Transverse colon (tissue), 4 donors: Measurements from ENCODE around the gene KY. TPM values are rescaled to one million over a fixed set of nuclear protein-coding genes. Genes with fewer than 3 reads are reported as not detected.
A peak's percentile ranks its signal among the peaks of the same experiment; 100 is the strongest.

Source experiments
- DNase-seq: peaks from one replicate; pipeline ENCODE4 v3.0.0-alpha.2; 2019
- H3K27ac ChIP-seq, 4 donors: fragments of 200-600 bp; sonication (generic); 2 replicates each; pipeline ENCODE4 v1.5.1; 2016 to 2018; ENCODE audit warnings: inconsistent platforms in 4 of 4
- H3K27me3 ChIP-seq: fragments of 200-600 bp; sonication (generic); 2 replicates; pipeline ENCODE4 v1.5.1; 2017; ENCODE audit warnings: inconsistent platforms
- H3K36me3 ChIP-seq, 4 donors: fragments of 200-600 bp; sonication (generic); 2 replicates each; pipeline ENCODE4 v1.5.1; 2017 to 2019; ENCODE audit warnings: inconsistent platforms in 4 of 4
- H3K4me1 ChIP-seq, 4 donors: fragments of 200-600 bp; sonication (generic); 2 replicates each; pipeline ENCODE4 v1.5.1; 2017 to 2020; ENCODE audit warnings: inconsistent platforms in 4 of 4
- H3K4me3 ChIP-seq, 4 donors: fragments of 200-600 bp; sonication (generic); 1 replicate in 1 of 4; 2 replicates in 3 of 4; pipeline versions ENCODE4 v1.5.1 to v1.6.1; 2017 to 2019; ENCODE audit warnings: inconsistent platforms in 4 of 4
- H3K9me3 ChIP-seq, 2 donors: fragments of 200-600 bp; sonication (generic); 2 replicates each; pipeline ENCODE4 v1.5.1; 2017 to 2019; ENCODE audit warnings: inconsistent platforms in 2 of 2
- EP300 ChIP-seq: sonication (generic); formaldehyde crosslinking; IDR thresholded peaks from one replicate; pipeline ENCODE4 v1.6.1; 2017; ENCODE audit warnings: antibody characterized with exemption, low read depth
- POLR2A ChIP-seq: fragments of 450-650 bp; IDR thresholded peaks from one replicate; pipeline ENCODE4 v1.6.1; 2016; ENCODE audit warnings: antibody characterized with exemption, mild to moderate bottlenecking, moderate library complexity
- POLR2AphosphoS5 ChIP-seq, 3 donors: sonication (generic); formaldehyde crosslinking; IDR thresholded peaks; one replicate each; pipeline ENCODE4 v1.6.1; 2016; ENCODE audit warnings: antibody characterized with exemption in 3 of 3
- WGBS, 2 donors: methylation state at CpG; one replicate each; pipeline ENCODE4 v1.1.5; 2018; ENCODE audit warnings: low coverage in 1 of 2; 5-methylcytosine and 5-hydroxymethylcytosine counted together
- in situ Hi-C, 4 donors: fragments of 200-750 bp; cut with MboI; loops; one replicate each; pipeline versions ENCODE4 v1.15.0 to v1.15.1; 2017; ENCODE audit warnings: low sequenced_read_pairs in 3 of 4, low pct_ligation_motif_present in 1 of 4, low pct_unique_long_range_greater_than_20kb in 1 of 4
- intact Hi-C: fragments of 100-400 bp; cut with DNase I; formaldehyde crosslinking; loops from one replicate; pipeline ENCODE4 v1.15.1; 2023; ENCODE audit warnings: low total_unique reads
- total RNA-seq, 4 donors: library from RNA; depleted of rRNA; stranded (reverse); fragments of >200 nt; gene quantifications; one replicate each; pipeline ENCODE4 v1.1.0, GENCODE V29; 2016
- TF ChIP-seq, protein P1 (sequence below), 5 experiments: fragments of 200-600 bp in 3 of 5; fragments of 450-650 bp in 2 of 5; sonication (generic) in 3 of 5; IDR thresholded peaks; 1 replicate in 2 of 5; 2 replicates in 3 of 5; pipeline ENCODE4 v1.5.1; 2016 to 2017; ENCODE audit warnings: antibody characterized with exemption in 5 of 5, inconsistent platforms in 3 of 5, mild to moderate bottlenecking in 2 of 5, moderate library complexity in 1 of 5

Gene KY
- total RNA-seq, 4 donors from 2014 or later: 0.41 TPM; not detected in 3

DNA sequence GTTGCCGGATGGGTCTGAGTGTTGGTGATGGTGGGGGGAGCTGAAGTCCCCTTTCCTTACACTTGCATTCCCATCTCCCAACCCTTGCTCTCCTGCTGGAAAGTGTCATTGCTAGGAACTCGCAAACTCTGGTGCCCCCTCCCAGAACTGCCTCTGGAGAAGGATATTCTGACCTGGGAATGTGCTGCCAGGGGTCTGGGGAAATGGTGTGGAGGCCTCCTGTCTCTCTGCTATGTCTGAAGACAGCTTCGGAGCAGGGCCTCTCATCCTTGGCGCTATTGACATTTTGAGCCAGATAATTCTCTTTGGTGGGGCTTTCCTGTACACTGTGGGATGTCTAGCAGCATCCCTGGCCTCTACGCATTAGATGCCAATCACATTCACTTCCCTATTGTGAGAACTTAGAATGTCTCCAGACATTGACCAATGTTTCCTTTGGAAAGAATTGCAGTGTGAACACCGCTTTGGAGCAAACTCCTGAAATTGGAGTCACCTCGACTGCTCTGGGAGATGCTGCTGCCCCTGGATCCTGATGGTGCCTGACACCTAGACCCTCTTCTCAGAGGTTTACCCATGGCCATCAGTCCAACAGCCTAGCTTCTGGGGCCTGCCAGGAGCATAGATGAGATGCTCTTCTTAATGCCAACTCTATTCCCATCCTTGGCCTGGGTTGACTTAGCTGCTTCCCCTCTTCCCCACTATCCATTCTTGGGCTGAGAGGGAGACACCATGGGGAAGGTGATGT lies 2.2 kb upstream of the KY start:
- H3K27ac ChIP-seq: no peak overlapping the region
- 87% methylated on average over 7 of the region's 7 CpGs; no CpG with 5 or more reads in 1 of the 2 donors for WGBS, 2 donors
- peaks cover 15% of the 10 kb centered on the region for H3K27me3 ChIP-seq
- H3K36me3 ChIP-seq: no peaks in the 10 kb centered on the region
- intact Hi-C loops (no loop called here), in situ Hi-C loops (no loop called here)
- no peak for DNase-seq
- H3K4me3 ChIP-seq: no peak overlapping the region
- H3K4me1 ChIP-seq: peaks cover 0 to 15% (median 9%) of the 10 kb centered on the region in 4 donors
- TF ChIP-seq POLR2AphosphoS5 (IDR thresholded peaks at IDR 0.05) (no peak), EP300 (no peak), POLR2A (no peak)
- TF ChIP-seq, protein P1, sequence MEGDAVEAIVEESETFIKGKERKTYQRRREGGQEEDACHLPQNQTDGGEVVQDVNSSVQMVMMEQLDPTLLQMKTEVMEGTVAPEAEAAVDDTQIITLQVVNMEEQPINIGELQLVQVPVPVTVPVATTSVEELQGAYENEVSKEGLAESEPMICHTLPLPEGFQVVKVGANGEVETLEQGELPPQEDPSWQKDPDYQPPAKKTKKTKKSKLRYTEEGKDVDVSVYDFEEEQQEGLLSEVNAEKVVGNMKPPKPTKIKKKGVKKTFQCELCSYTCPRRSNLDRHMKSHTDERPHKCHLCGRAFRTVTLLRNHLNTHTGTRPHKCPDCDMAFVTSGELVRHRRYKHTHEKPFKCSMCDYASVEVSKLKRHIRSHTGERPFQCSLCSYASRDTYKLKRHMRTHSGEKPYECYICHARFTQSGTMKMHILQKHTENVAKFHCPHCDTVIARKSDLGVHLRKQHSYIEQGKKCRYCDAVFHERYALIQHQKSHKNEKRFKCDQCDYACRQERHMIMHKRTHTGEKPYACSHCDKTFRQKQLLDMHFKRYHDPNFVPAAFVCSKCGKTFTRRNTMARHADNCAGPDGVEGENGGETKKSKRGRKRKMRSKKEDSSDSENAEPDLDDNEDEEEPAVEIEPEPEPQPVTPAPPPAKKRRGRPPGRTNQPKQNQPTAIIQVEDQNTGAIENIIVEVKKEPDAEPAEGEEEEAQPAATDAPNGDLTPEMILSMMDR (IDR thresholded peaks at IDR 0.05): no peak
- no peaks in the 10 kb centered on the region for H3K9me3 ChIP-seq

DNA sequence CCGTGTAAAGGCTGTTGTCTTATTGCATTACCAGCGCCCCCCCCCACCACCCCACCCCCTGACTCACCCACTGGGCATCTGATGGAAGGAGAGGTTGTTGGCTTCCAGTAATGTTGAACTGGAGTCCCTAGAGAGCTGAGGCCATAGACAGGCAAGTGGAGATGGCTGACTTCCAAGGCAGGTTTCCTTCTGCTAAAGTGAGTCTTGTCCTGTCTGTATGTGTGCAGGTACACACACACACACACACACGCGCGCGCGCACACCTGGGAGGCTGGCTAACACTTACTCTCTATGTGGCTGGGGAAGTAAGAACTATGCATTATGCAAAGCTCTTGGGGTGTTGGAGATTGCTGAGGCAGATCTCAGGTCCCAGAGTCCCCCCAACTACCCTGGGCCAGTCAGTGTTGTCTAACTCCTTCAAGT lies 1.6 kb upstream of the KY start:
- in situ Hi-C loops (no loop called here), intact Hi-C loops (no loop called here)
- peaks cover 15% of the 10 kb centered on the region for H3K27me3 ChIP-seq
- no peak for DNase-seq
- H3K27ac ChIP-seq: peak overlapping the region in 1 of 4 donors; percentile 47
- H3K9me3 ChIP-seq: no peaks in the 10 kb centered on the region
- no peaks in the 10 kb centered on the region for H3K36me3 ChIP-seq
- WGBS, 2 donors: 60 to 77% methylated on average over 5 to 7 of the region's 7 CpGs
- TF ChIP-seq EP300 (no peak), POLR2A (no peak), POLR2AphosphoS5 (IDR thresholded peaks at IDR 0.05) (no peak)
- TF ChIP-seq, protein P1 (IDR thresholded peaks at IDR 0.05): no peak
- H3K4me3 ChIP-seq: no peak overlapping the region
- H3K4me1 ChIP-seq: peaks cover 0 to 15% (median 9%) of the 10 kb centered on the region in 4 donors

DNA sequence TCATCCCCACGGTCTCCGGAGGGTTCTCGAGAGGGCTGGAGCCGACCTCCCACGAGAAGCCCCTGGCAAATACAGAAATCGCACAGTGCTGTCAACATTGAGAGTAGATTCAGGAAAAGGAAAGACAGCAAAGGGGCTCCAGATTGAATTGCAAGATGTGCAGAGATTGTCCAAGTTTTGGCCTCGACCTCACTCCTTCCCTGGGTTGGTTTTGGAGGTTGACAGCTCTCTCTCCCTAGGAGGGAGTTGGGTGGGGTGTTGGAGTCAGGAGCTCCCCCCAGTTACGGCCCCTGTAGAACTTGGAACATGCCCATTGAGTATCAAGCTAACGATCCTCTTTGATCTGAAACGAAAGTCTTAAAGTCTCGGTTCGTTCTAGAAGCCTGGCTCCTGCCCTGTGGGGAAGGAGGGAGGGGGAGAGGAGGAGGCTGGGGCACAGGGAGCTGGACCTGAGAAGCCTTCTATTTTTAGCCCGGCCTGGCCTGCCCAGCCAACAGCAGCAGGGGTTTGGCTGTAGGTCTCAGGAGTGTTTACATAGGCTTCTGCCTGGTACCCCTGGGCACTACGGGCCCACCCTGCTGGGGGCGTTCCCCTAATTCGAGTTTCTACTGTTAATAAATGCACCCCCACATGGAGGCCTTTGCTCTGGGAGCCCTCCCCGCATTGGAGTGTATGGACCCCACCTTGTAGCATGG lies 672 bp upstream of the KY start:
- Histone ChIP-seq H3K4me3 (peak overlapping the region in 3 of 4 donors; percentile 28 to 49 (median 30)), H3K27ac (peak overlapping the region; percentile 37 to 72 (median 57)), H3K27me3 (peaks cover 15% of the 10 kb centered on the region), H3K36me3 (no peaks in the 10 kb centered on the region), H3K4me1 (peaks cover 0 to 15% (median 9%) of the 10 kb centered on the region in 4 donors), H3K9me3 (no peaks in the 10 kb centered on the region)
- in situ Hi-C loops (no loop called here), intact Hi-C loops (no loop called here)
- TF ChIP-seq POLR2A (no peak), POLR2AphosphoS5 (IDR thresholded peaks at IDR 0.05) (no peak), EP300 (no peak)
- TF ChIP-seq, protein P1 (IDR thresholded peaks at IDR 0.05): no peak
- peak; percentile 13 for DNase-seq
- 12 to 50% methylated on average over 2 to 17 of the region's 17 CpGs for WGBS, 2 donors

DNA sequence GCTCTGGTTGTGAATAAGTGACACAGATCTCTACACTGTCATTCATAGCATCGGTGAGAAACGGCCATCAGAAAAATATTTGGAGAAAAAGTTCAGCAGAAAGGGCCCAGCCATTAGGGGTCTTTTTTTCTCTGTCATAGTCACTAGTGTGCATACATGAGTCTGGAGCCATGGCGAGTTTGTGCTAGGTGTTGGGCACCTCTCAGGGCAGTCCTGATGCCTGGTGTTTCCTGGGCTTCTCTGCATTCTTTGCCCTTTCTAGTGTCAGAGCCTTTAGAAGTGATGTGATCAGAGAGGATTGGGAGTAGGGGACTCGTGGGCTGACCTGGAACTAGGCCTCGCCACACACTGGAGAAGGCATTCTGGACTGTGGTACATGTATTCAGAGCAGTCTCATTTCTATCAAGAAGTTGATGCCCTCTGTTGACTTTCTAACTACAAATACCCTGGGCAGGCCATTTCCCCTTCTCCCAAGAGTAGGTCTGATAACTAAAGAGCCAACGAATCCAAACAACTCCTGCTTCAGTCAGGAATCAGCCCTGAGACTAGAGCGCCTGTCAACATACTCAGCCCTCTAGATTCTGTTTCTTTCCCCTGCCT lies 1.6 kb downstream of the KY start:
- in situ Hi-C loops: no loop called here
- TF ChIP-seq POLR2A (no peak), EP300 (no peak), POLR2AphosphoS5 (IDR thresholded peaks at IDR 0.05) (no peak)
- TF ChIP-seq, protein P1 (IDR thresholded peaks at IDR 0.05): no peak
- no peak overlapping the region for H3K27ac ChIP-seq
- intact Hi-C loops: no loop called here
- H3K27me3 ChIP-seq: peaks cover 15% of the 10 kb centered on the region
- no peaks in the 10 kb centered on the region for H3K36me3 ChIP-seq
- DNase-seq: no peak
- H3K9me3 ChIP-seq: no peaks in the 10 kb centered on the region
- WGBS, 2 donors: 85 to 100% methylated on average over 2 to 7 of the region's 7 CpGs
- H3K4me3 ChIP-seq: no peak overlapping the region
- H3K4me1 ChIP-seq: peaks cover 0 to 15% (median 9%) of the 10 kb centered on the region in 4 donors
